NK-92 (cell line): ENCODE data around the gene SECISBP2L.
"Not testable (repeated sequence)": the region's sequence is repeated elsewhere in the genome, so short reads cannot be mapped to it uniquely, and the experiment has no call there.

Experiments
- DNase-seq: peaks from one replicate; lab custom pipeline; 2025; ENCODE audit not compliant: unreplicated experiment; lab: John Stamatoyannopoulos, UW

SECISBP2L gene

GRCh38 chr15:49046220-49047102, at the start of gene SECISBP2L:
TSS of gene SECISBP2L (minus strand) at chr15:49046446. CDS start at chr15:49046299, 147 bp downstream.
- DNase-seq, result no peak

- DNase-seq, result no peak
Observed at GRCh38 chr15:49094923-49095322, 48.7 kb upstream of the SECISBP2L start.

- no peak for DNase-seq
Observed at GRCh38 chr15:49093252-49094105, 47.2 kb upstream of the SECISBP2L start.

- DNase-seq, result no peak
Observed at GRCh38 chr15:49088996-49089395, 42.8 kb upstream of the SECISBP2L start.

GRCh38 chr15:49085696-49086459, 39.6 kb upstream of the SECISBP2L start:
- DNase-seq, result no peak

GRCh38 chr15:49084285-49084570, 38.0 kb upstream of the SECISBP2L start:
- no peak for DNase-seq

- no peak for DNase-seq
Observed at GRCh38 chr15:49083401-49084284, 37.4 kb upstream of the SECISBP2L start.

GRCh38 chr15:49082960-49083359, 36.7 kb upstream of the SECISBP2L start:
- DNase-seq, result no peak

GRCh38 chr15:49079340-49080039, 33.2 kb upstream of the SECISBP2L start:
- no peak for DNase-seq

GRCh38 chr15:49075881-49076280, 29.6 kb upstream of the SECISBP2L start:
- no peak for DNase-seq

GRCh38 chr15:49074589-49075287, 28.5 kb upstream of the SECISBP2L start:
- not testable (repeated sequence) for DNase-seq

GRCh38 chr15:49066372-49066771, 20.1 kb upstream of the SECISBP2L start:
- DNase-seq, result no peak

GRCh38 chr15:49064884-49065283, 18.6 kb upstream of the SECISBP2L start:
- no peak for DNase-seq

- no peak for DNase-seq
Observed at GRCh38 chr15:49064281-49064653, 18.0 kb upstream of the SECISBP2L start.

GRCh38 chr15:49063402-49064280, 17.4 kb upstream of the SECISBP2L start:
- DNase-seq, result no peak

- DNase-seq, result no peak
Observed at GRCh38 chr15:49062900-49063299, 16.7 kb upstream of the SECISBP2L start.

- DNase-seq, result no peak
Observed at GRCh38 chr15:49060710-49061495, 14.7 kb upstream of the SECISBP2L start.
